ENCODE results near the gene PDSS1. TPM values are rescaled to one million over a fixed set of nuclear protein-coding genes. Genes with fewer than 3 reads are reported as not detected.

PDSS1 gene
- total RNA-seq, 2 donors from 2014 or later = 1.6 to 9.3 TPM

DNA sequence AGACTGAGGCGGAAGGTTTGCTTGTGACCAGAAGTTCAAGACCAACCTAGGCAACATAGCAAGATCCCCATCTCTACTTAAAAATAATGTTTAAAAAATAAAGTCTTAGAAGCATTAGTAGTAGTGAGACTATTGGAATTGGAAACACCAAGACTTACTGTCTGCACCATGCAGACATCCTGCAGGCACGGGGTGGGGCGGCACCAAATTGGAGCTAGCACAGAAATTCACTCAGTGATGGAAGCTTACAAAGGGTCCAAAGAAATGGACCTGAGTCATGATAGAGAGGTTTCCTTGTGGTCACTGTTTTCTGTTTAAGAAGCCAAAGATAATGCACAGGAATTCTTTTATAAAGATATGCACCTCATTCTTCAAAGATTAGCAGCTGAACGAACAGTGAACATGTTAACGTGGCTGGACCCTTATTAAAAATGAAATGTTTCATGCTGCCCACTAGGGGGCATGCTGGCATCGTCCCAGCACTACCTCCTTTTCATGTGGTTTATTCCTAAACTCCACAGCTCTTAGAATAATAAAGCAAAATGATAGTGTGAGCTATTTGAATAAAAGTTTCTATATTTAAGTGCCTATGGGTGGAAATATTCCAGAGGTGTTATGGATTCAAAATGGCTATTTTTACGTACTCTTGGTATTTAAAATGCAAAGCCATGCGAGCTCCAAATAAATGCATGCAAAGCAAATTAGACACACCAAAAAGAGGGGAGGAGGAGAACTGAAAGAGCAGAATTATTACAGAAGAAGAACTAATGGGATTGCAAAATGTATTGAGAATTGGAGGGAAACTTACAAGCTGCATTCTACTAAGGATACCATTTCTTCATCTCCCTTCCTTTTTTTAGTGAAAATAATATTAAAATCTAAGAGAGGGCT, 28.6 kb downstream of the PDSS1 start:
- DNase-seq = peak; percentile 44 to 70 (median 68)
- 55 to 56% methylated on average over 8 of the region's 8 CpGs for WGBS, 2 donors
- intact Hi-C loops (cut with DNase I) = loop anchor here (5.0 kb wide), 1 partner anchor 156 kb away; no protein-coding TSS in a partner anchor

DNA sequence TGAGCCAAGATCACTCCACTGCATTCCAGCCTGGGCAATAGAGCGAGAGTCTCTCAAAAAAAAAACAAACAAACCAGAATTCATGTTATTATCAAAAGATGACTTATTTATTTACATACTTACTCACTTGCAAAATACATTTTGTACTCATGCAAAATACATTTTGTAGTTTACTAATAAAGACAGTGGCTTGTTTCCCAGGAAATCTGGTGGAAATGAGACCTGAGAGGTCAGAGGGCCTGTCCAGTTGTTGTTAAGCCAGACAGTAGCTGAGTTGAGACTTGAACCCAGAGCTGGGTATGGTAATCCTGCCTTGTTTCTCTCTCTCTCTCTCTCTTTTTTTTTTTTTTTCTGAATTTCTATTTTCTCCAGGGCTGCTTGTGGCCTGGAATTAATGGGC, 29.5 kb downstream of the PDSS1 start:
- no peak for ATAC-seq
- H3K27me3 ChIP-seq = no peaks in the 10 kb centered on the region
- H3K9me3 ChIP-seq = no peaks in the 10 kb centered on the region
- no peak for TF ChIP-seq POLR2A (IDR thresholded peaks at IDR 0.05)
- TF ChIP-seq, protein P1, sequence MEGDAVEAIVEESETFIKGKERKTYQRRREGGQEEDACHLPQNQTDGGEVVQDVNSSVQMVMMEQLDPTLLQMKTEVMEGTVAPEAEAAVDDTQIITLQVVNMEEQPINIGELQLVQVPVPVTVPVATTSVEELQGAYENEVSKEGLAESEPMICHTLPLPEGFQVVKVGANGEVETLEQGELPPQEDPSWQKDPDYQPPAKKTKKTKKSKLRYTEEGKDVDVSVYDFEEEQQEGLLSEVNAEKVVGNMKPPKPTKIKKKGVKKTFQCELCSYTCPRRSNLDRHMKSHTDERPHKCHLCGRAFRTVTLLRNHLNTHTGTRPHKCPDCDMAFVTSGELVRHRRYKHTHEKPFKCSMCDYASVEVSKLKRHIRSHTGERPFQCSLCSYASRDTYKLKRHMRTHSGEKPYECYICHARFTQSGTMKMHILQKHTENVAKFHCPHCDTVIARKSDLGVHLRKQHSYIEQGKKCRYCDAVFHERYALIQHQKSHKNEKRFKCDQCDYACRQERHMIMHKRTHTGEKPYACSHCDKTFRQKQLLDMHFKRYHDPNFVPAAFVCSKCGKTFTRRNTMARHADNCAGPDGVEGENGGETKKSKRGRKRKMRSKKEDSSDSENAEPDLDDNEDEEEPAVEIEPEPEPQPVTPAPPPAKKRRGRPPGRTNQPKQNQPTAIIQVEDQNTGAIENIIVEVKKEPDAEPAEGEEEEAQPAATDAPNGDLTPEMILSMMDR (IDR thresholded peaks at IDR 0.05) = no peak
- no peak overlapping the region for H3K4me3 ChIP-seq
- no peak overlapping the region for H3K27ac ChIP-seq
- H3K36me3 ChIP-seq (replicated peaks in 1 of 2; ENCODE audit: insufficient read depth in 1 of 2, low read depth in 2 of 2) = no peaks in the 10 kb centered on the region
- no peaks in the 10 kb centered on the region for H3K4me1 ChIP-seq
- no peak for DNase-seq
- 95 to 100% methylated on average over 1 of the region's 1 CpG for WGBS, 2 donors
- intact Hi-C loops (cut with DNase I) = loop anchor here (5.0 kb wide), 1 partner anchor 155 kb away; no protein-coding TSS in a partner anchor

More for the DNA sequence above, 28.6 kb downstream of the PDSS1 start:
- no peak for TF ChIP-seq POLR2A (IDR thresholded peaks at IDR 0.05)
- TF ChIP-seq, protein P1 (IDR thresholded peaks at IDR 0.05) = peak; percentile 61 to 89 (median 74)
- Histone ChIP-seq H3K4me3 (no peak overlapping the region), H3K9me3 (no peaks in the 10 kb centered on the region), H3K36me3 (replicated peaks in 1 of 2; ENCODE audit: insufficient read depth in 1 of 2, low read depth in 2 of 2) (no peaks in the 10 kb centered on the region), H3K4me1 (no peaks in the 10 kb centered on the region), H3K27ac (no peak overlapping the region), H3K27me3 (no peaks in the 10 kb centered on the region)
- peak; percentile 60 for ATAC-seq

DNA sequence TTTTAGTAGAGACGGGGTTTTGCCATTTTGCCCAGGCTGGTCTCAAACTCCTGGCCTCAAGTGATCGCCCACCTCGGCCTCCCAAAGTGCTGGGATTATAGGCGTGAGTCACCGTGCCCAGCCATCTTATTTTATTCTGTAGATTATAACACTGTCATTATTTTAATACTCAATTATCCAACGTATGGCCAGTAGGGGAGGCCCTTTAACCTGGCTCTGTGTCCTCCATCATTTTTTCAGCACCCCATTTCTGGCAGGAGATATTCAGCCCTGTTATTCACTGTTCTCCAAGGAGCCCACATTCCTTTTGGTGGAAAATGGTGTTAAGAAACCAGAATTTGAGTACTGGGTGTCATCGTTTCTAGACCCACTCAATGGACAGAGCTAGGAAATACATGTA, 31.5 kb downstream of the PDSS1 start:
- TF ChIP-seq, protein P1 (IDR thresholded peaks at IDR 0.05) = no peak
- TF ChIP-seq POLR2A (IDR thresholded peaks at IDR 0.05) = no peak
- Histone ChIP-seq H3K4me3 (no peak overlapping the region), H3K36me3 (replicated peaks in 1 of 2; ENCODE audit: insufficient read depth in 1 of 2, low read depth in 2 of 2) (no peaks in the 10 kb centered on the region), H3K4me1 (no peaks in the 10 kb centered on the region), H3K27me3 (no peaks in the 10 kb centered on the region), H3K27ac (no peak overlapping the region), H3K9me3 (no peaks in the 10 kb centered on the region)
- no peak for ATAC-seq
- DNase-seq = no peak
- intact Hi-C loops (cut with DNase I) = loop anchor here (5.0 kb wide), 1 partner anchor 153 kb away; no protein-coding TSS in a partner anchor
- 83 to 88% methylated on average over 7 of the region's 7 CpGs for WGBS, 2 donors

GRCh38 chr10:26729395-26729794, 31.9 kb downstream of the PDSS1 start:
- TF ChIP-seq POLR2A (IDR thresholded peaks at IDR 0.05) = no peak
- TF ChIP-seq, protein P1 (IDR thresholded peaks at IDR 0.05) = no peak
- Histone ChIP-seq H3K4me3 (no peak overlapping the region), H3K4me1 (no peaks in the 10 kb centered on the region), H3K9me3 (no peaks in the 10 kb centered on the region), H3K36me3 (replicated peaks in 1 of 2; ENCODE audit: insufficient read depth in 1 of 2, low read depth in 2 of 2) (no peaks in the 10 kb centered on the region), H3K27ac (no peak overlapping the region), H3K27me3 (no peaks in the 10 kb centered on the region)
- DNase-seq (no peak), ATAC-seq (no peak)
- intact Hi-C loops (cut with DNase I) = loop anchor here (5.0 kb wide), 1 partner anchor 153 kb away; no protein-coding TSS in a partner anchor
- WGBS, 2 donors = 78 to 80% methylated on average over 4 of the region's 4 CpGs
